ENCODE results near the gene UBE2V1. TPM values are rescaled to one million over a fixed set of nuclear protein-coding genes. Genes with fewer than 3 reads are reported as not detected.

Gene UBE2V1
- total RNA-seq, 2 experiments from 2014 or later = 120 to 131 TPM

DNA sequence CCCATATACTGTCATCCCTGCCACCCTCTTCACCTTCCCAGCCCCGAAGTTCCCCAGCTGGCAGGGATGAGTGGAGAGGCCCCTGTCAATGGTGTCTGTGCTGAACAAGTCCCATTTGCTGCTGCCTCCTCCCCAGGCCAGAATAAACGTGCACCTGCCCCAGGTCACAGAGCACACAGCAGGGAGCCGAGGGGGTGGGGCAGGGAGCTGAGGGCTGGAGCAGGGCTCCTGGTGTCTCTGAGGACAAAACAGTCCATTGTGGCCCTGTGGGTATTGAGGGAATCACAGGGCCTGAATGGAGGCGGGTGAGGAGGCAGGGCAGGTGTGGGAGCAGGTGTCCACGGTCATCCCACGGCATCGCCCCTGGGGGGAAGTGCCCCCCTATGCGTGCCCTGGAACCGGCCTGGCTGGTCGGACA lies 74.4 kb downstream of the UBE2V1 start:
- no peak overlapping the region for H3K27ac Mint-ChIP-seq
- no peaks in the 10 kb centered on the region for H3K36me3 Mint-ChIP-seq (ENCODE audit: low read depth)
- H3K4me3 Mint-ChIP-seq = no peak overlapping the region
- no peak for ATAC-seq
- no peaks in the 10 kb centered on the region for H3K27me3 Mint-ChIP-seq (ENCODE audit: low read depth)
- ChIA-PET POLR2A (no interaction called here), CTCF (interaction anchor here (2.4 kb wide), 1 partner anchor 33 kb away, joined by 10 read pairs; no protein-coding TSS in a partner anchor)
- DNase-seq = no peak
- H3K4me1 Mint-ChIP-seq (ENCODE audit: low read depth) = no peaks in the 10 kb centered on the region
- H3K9me3 Mint-ChIP-seq (ENCODE audit: insufficient read depth) = no peaks in the 10 kb centered on the region

DNA sequence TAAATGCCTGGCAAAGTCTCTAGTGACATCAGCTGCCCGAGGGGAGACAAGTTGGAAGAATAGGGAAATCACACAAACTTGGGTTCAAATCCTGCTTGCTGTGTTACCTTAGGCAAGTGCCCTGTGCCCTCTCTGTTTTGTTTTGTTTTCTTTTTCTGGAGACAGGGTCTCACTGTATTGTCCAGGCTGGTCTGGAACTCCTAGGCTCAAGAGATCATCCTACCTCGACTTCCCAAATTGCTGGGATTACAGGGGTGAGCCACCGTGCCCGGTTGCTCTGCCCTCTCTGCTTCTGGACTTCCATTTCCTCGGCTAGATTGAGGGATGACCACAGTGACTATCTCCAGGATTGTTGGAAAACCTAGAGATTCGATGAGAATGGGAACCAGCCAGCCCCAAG lies 74.8 kb downstream of the UBE2V1 start:
- H3K9me3 Mint-ChIP-seq (ENCODE audit: insufficient read depth) = no peaks in the 10 kb centered on the region
- H3K4me1 Mint-ChIP-seq (ENCODE audit: low read depth) = no peaks in the 10 kb centered on the region

GRCh38 chr20:50037575-50037974 lies 75.4 kb downstream of the UBE2V1 start:
- no peaks in the 10 kb centered on the region for H3K27me3 Mint-ChIP-seq (ENCODE audit: low read depth)
- CTCF ChIA-PET = interaction anchor here (0.8 to 2.4 kb wide), 4 partner anchors 32 to 59 kb away, joined by 4 to 10 read pairs (median 6); no protein-coding TSS in a partner anchor
- no peaks in the 10 kb centered on the region for H3K36me3 Mint-ChIP-seq (ENCODE audit: low read depth)
- ATAC-seq (no peak), DNase-seq (no peak)
- no peak overlapping the region for H3K4me3 Mint-ChIP-seq
- no peaks in the 10 kb centered on the region for H3K4me1 Mint-ChIP-seq (ENCODE audit: low read depth)
- H3K9me3 Mint-ChIP-seq (ENCODE audit: insufficient read depth) = no peaks in the 10 kb centered on the region
- POLR2A ChIA-PET = no interaction called here
- no peak overlapping the region for H3K27ac Mint-ChIP-seq

More for the DNA sequence above, 74.8 kb downstream of the UBE2V1 start:
- DNase-seq (no peak), ATAC-seq (no peak)
- ChIA-PET CTCF (interaction anchor here (1.9 to 2.4 kb wide), 2 partner anchors 34 to 59 kb away, joined by 7 to 10 read pairs; no protein-coding TSS in a partner anchor), POLR2A (no interaction called here)
- Mint-ChIP-seq H3K36me3 (ENCODE audit: low read depth) (no peaks in the 10 kb centered on the region), H3K27me3 (ENCODE audit: low read depth) (no peaks in the 10 kb centered on the region), H3K27ac (no peak overlapping the region), H3K4me3 (no peak overlapping the region)

DNA sequence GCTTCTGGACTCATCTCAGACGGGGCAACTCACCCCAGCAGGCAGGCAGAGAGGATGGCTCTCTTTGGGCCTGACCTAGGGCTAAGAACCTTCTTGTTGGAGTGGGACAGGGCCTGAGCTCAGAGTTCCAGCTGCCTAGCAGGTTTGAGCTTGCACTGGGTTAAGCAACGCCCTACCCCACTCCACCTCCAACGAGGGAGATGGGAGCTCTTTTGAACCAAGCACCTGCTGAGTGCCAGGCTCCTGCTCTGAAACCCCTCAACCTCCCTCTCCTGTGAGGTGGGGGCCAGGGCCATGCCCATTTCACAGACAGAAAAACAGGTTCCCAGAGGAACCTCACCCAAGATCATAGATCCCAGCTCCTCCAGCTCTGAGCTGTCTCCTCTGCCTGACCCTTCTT lies 75.8 kb downstream of the UBE2V1 start:
- Mint-ChIP-seq H3K9me3 (ENCODE audit: insufficient read depth) (no peaks in the 10 kb centered on the region), H3K27ac (no peak overlapping the region), H3K27me3 (ENCODE audit: low read depth) (no peaks in the 10 kb centered on the region), H3K4me3 (no peak overlapping the region), H3K4me1 (ENCODE audit: low read depth) (no peaks in the 10 kb centered on the region), H3K36me3 (ENCODE audit: low read depth) (no peaks in the 10 kb centered on the region)
- DNase-seq = no peak
- ChIA-PET POLR2A (no interaction called here), CTCF (interaction anchor here (0.6 to 2.4 kb wide), 5 partner anchors 33 to 58 kb away, joined by 3 to 10 read pairs (median 5); no protein-coding TSS in a partner anchor)
- no peak for ATAC-seq

DNA sequence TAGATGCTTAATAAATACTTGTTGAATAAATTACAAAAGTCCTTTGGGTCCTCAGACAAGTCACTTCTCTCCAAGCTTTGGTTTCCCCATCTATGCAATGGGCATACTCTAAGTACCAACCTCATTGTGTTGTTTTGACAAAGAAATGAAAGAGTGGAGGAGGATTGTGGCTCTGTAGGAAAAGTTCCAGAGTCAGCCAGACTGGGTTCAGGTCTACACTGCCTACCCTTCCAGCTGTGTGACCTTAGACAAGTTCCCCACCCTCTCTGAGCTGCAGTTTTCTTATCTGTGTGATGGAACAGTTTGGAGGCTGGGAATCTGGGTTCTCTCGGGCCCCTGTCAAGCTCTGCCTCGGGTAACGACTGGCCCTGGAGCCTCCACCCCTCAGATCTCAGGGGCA lies 76.2 kb downstream of the UBE2V1 start:
- H3K4me1 Mint-ChIP-seq (ENCODE audit: low read depth) = no peaks in the 10 kb centered on the region
- no peak overlapping the region for H3K4me3 Mint-ChIP-seq
- DNase-seq = no peak
- ATAC-seq = no peak
- ChIA-PET CTCF (interaction anchor here (0.5 to 2.4 kb wide), 6 partner anchors 33 to 385 kb away, joined by 3 to 10 read pairs (median 4); no protein-coding TSS in a partner anchor), POLR2A (no interaction called here)
- H3K27ac Mint-ChIP-seq = no peak overlapping the region
- no peaks in the 10 kb centered on the region for H3K36me3 Mint-ChIP-seq (ENCODE audit: low read depth)
- no peaks in the 10 kb centered on the region for H3K27me3 Mint-ChIP-seq (ENCODE audit: low read depth)
- H3K9me3 Mint-ChIP-seq (ENCODE audit: insufficient read depth) = no peaks in the 10 kb centered on the region

DNA sequence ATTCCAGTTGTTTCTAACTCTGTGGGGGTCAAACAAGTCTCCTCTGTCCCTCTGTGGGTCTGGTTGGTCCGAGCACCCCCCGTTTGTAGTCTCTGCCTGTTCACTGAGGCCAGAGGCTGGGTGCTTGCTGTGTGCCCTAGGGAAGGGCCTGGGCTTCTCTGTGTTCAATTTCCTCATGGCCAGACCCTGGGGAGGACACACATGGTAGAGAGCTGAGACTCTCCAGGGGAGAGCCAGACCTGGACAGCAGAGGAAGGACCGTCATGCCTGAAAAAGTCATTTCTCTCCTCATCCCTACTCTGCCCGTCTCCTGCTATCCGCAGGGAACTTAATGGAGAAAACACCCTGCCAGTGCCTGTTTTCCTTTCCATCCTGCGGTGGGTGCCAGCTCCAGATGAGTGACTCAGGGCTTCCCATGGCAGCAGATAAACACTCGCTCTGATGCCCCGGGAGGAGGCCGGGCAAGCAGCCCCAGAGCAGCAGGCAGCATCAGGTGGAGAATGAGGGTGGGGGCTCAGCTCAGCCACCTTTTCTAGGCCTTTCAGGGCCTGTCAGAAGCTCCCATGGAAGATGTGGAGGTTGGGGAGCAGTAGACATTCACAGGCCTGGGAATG lies 78.3 kb downstream of the UBE2V1 start:
- DNase-seq = no peak
- no peak overlapping the region for H3K4me3 Mint-ChIP-seq
- peaks cover 2% of the 10 kb centered on the region for H3K27me3 Mint-ChIP-seq (ENCODE audit: low read depth)
- CTCF ChIA-PET = interaction anchor here (1.1 kb wide), 1 partner anchor 37 kb away, joined by 7 read pairs; no protein-coding TSS in a partner anchor
- H3K4me1 Mint-ChIP-seq (ENCODE audit: low read depth) = no peaks in the 10 kb centered on the region
- POLR2A ChIA-PET = no interaction called here
- H3K36me3 Mint-ChIP-seq (ENCODE audit: low read depth) = no peaks in the 10 kb centered on the region
- ATAC-seq = no peak
- H3K9me3 Mint-ChIP-seq (ENCODE audit: insufficient read depth) = no peaks in the 10 kb centered on the region
- no peak overlapping the region for H3K27ac Mint-ChIP-seq

GRCh38 chr20:50032955-50033666 lies 79.8 kb downstream of the UBE2V1 start:
- H3K27ac Mint-ChIP-seq = no peak overlapping the region
- peaks cover 2% of the 10 kb centered on the region for H3K27me3 Mint-ChIP-seq (ENCODE audit: low read depth)
- no peaks in the 10 kb centered on the region for H3K36me3 Mint-ChIP-seq (ENCODE audit: low read depth)
- no peaks in the 10 kb centered on the region for H3K4me1 Mint-ChIP-seq (ENCODE audit: low read depth)
- ChIA-PET CTCF (interaction anchor here (1.4 to 1.5 kb wide), 2 partner anchors 38 to 54 kb away, joined by 3 to 5 read pairs; no protein-coding TSS in a partner anchor), POLR2A (no interaction called here)
- no peak for ATAC-seq
- H3K4me3 Mint-ChIP-seq = no peak overlapping the region
- DNase-seq = no peak
- no peaks in the 10 kb centered on the region for H3K9me3 Mint-ChIP-seq (ENCODE audit: insufficient read depth)

Other genes with a start within 250 kb of the UBE2V1 start
- 1 to 10 TPM; 7.6 to 7.7 TPM for gene SPATA2, start 197.6 kb downstream of the UBE2V1 start, total RNA-seq
- 10 to 100 TPM; 50.1 to 54.8 TPM for gene RNF114, start 176.8 kb downstream of the UBE2V1 start, total RNA-seq
- gene SNAI1, start 130.2 kb downstream of the UBE2V1 start, total RNA-seq = under 1 TPM; 0.37 to 0.47 TPM
- gene PEDS1, start 40.6 kb upstream of the UBE2V1 start, total RNA-seq = 10 to 100 TPM; 28.7 to 30.2 TPM
- 10 to 100 TPM; 28.8 to 32.0 TPM for gene CEBPB, start 77.7 kb upstream of the UBE2V1 start, total RNA-seq

Data from activated CD8-positive, alpha-beta T cell treated with anti-CD3 and anti-CD28 coated beads, Interleukin-2, amount 10 ng/mL, durations not matched to agents 7 days and 5 days (primary cell).